ENCODE data around the gene NAAA.

DNA sequence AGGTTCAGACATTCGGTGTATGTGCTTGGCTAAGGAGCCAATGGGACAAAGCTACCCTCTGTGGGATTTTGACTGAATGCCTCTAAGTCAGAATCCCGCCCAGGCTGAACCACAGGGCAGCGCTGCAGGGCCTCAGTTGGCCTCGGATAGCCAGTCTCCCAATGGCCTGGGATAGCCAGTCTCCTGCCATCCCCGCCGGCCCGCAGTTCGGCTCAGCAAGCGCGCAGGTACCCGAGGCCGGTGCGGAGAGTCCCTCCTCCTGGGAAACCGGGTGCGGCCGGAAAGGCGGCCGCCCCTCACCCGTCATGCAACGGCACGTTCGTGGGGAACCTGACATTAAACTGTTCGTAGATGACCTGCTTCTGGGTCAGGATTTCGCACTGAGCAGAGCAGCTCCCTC, 54.7 kb downstream of the NAAA start:
- no peak for TF ChIP-seq EZH2phosphoT487 (IDR thresholded peaks at IDR 0.05; ENCODE audit: borderline replicate concordance, low read depth, low read length)
- TF ChIP-seq, protein P1, sequence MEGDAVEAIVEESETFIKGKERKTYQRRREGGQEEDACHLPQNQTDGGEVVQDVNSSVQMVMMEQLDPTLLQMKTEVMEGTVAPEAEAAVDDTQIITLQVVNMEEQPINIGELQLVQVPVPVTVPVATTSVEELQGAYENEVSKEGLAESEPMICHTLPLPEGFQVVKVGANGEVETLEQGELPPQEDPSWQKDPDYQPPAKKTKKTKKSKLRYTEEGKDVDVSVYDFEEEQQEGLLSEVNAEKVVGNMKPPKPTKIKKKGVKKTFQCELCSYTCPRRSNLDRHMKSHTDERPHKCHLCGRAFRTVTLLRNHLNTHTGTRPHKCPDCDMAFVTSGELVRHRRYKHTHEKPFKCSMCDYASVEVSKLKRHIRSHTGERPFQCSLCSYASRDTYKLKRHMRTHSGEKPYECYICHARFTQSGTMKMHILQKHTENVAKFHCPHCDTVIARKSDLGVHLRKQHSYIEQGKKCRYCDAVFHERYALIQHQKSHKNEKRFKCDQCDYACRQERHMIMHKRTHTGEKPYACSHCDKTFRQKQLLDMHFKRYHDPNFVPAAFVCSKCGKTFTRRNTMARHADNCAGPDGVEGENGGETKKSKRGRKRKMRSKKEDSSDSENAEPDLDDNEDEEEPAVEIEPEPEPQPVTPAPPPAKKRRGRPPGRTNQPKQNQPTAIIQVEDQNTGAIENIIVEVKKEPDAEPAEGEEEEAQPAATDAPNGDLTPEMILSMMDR (conservative IDR thresholded peaks at IDR 0.05; ENCODE audit: low read length), result no peak
